IMR-90 (cell line): Measurements from ENCODE around the gene ROBO1. TPM values are rescaled to one million over a fixed set of nuclear protein-coding genes. Genes with fewer than 3 reads are reported as not detected.
"Not testable (repeated sequence)": the region's sequence is repeated elsewhere in the genome, so short reads cannot be mapped to it uniquely, and the experiment has no call there.

Experiments used
- ATAC-seq: fragments of 200-7000 bp; cut with Tn5 transposase; 2 replicates; pipeline ENCODE4 v1.9.1; 2020; ENCODE audit warnings: low read depth, mild to moderate bottlenecking, moderate library complexity
- BruUV-seq: library from RNA; stranded (reverse); fragments of 400-500 nt; replicated peaks from 2 replicates; lab custom pipeline; 2021; lab: Mats Ljungman, UMichigan
- CTCF ChIA-PET: fragments of 300-600 bp; formaldehyde crosslinking; extraction: SDS; loops from one replicate; lab custom pipeline; 2021; ENCODE audit warnings: antibody characterized with exemption; lab: Yijun Ruan, JAX
- POLR2A ChIA-PET: fragments of 300-600 bp; sonication (Branson Sonifier 250); formaldehyde crosslinking; loops from one replicate; lab custom pipeline; 2022; ENCODE audit warnings: antibody characterized with exemption; ENCODE audit not compliant: unreplicated experiment; lab: Charles Lee
- DNase-seq: peaks from one replicate; pipeline ENCODE4 v3.0.0; 2013
- H2AFZ ChIP-seq: replicated peaks from 2 replicates; pipeline ENCODE3; 2013; ENCODE audit warnings: low read length, mild to moderate bottlenecking; ENCODE audit not compliant: poor library complexity
- H2AK5ac ChIP-seq: 2 replicates; pipeline ENCODE4 v1.6.1; 2013; ENCODE audit warnings: low read depth, low read length, inconsistent platforms
- H2AK9ac ChIP-seq: replicated peaks from 2 replicates; pipeline ENCODE3; 2013; ENCODE audit warnings: mild to moderate bottlenecking, low read depth, low read length, moderate library complexity; ENCODE audit not compliant: poor library complexity
- H2BK120ac ChIP-seq: 2 replicates; pipeline ENCODE4 v1.6.1; 2013; ENCODE audit warnings: low read depth, low read length, inconsistent platforms
- H2BK15ac ChIP-seq: 3 replicates; pipeline ENCODE4 v1.6.1; 2013; ENCODE audit warnings: low read depth, low read length, inconsistent platforms
- H2BK20ac ChIP-seq: 2 replicates; pipeline ENCODE4 v1.6.1; 2013; ENCODE audit warnings: low read depth, mild to moderate bottlenecking, inconsistent platforms, low read length, moderate library complexity
- H2BK5ac ChIP-seq: 2 replicates; pipeline ENCODE4 v1.6.1; 2013; ENCODE audit warnings: mild to moderate bottlenecking, low read depth, low read length, inconsistent platforms; ENCODE audit not compliant: poor library complexity, severe bottlenecking
- H3K14ac ChIP-seq: replicated peaks from 2 replicates; pipeline ENCODE4 v1.6.1; 2013; ENCODE audit warnings: low read depth, low read length, inconsistent platforms
- H3K18ac ChIP-seq: 2 replicates; pipeline ENCODE4 v1.6.1; 2013; ENCODE audit warnings: low read depth, low read length, control low read depth
- H3K23ac ChIP-seq: 2 replicates; pipeline ENCODE4 v1.6.1; 2013; ENCODE audit warnings: low read depth, low read length, inconsistent platforms
- H3K27ac ChIP-seq: 2 replicates; pipeline ENCODE4 v1.5.1; 2013; ENCODE audit warnings: mild to moderate bottlenecking, control low read depth, low read length; ENCODE audit not compliant: insufficient read depth
- H3K27me3 ChIP-seq: 2 replicates; pipeline ENCODE4 v1.6.1; 2013; ENCODE audit warnings: low read length; ENCODE audit not compliant: control insufficient read depth, insufficient read depth
- H3K36me3 ChIP-seq: 2 replicates; pipeline ENCODE4 v1.6.1; 2013; ENCODE audit warnings: low read length, mixed read lengths; ENCODE audit not compliant: control insufficient read depth, insufficient read depth
- H3K4ac ChIP-seq: 2 replicates; pipeline ENCODE4 v1.6.1; 2013; ENCODE audit warnings: low read depth, low read length, inconsistent platforms
- H3K4me1 ChIP-seq: 2 replicates; pipeline ENCODE4 v1.6.1; 2013; ENCODE audit warnings: low read length, mixed read lengths; ENCODE audit not compliant: control insufficient read depth, insufficient read depth
- H3K4me2 ChIP-seq: 2 replicates; pipeline ENCODE4 v1.6.1; 2013; ENCODE audit warnings: low read depth, mild to moderate bottlenecking, control low read depth, low read length, moderate library complexity
- H3K4me3 ChIP-seq: 2 replicates; pipeline ENCODE4 v1.5.1; 2013; ENCODE audit warnings: low read depth, mild to moderate bottlenecking, control low read depth, low read length, moderate library complexity; ENCODE audit not compliant: insufficient read depth
- H3K56ac ChIP-seq: 2 replicates; pipeline ENCODE4 v1.6.1; 2013; ENCODE audit warnings: low read length, inconsistent platforms; ENCODE audit not compliant: insufficient read depth; ENCODE audit errors: extremely low read depth
- H3K79me1 ChIP-seq, 2 experiments: 2 replicates each; pipeline ENCODE4 v1.6.1; 2013; ENCODE audit warnings: low read length in 2 of 2, inconsistent platforms in 1 of 2, low read depth in 1 of 2
- H3K9ac ChIP-seq: 2 replicates; pipeline ENCODE4 v1.6.1; 2013; ENCODE audit warnings: low read depth, low read length, control low read depth
- H3K9me1 ChIP-seq: 2 replicates; pipeline ENCODE4 v1.6.1; 2013; ENCODE audit warnings: low read length, inconsistent platforms; ENCODE audit not compliant: insufficient read depth
- H3K9me3 ChIP-seq: 2 replicates; pipeline ENCODE4 v1.6.1; 2013; ENCODE audit warnings: low read length; ENCODE audit not compliant: control insufficient read depth, insufficient read depth
- H4K20me1 ChIP-seq: 2 replicates; pipeline ENCODE4 v1.6.1; 2013; ENCODE audit warnings: low read length, inconsistent platforms; ENCODE audit not compliant: insufficient read depth
- H4K5ac ChIP-seq: 2 replicates; pipeline ENCODE4 v1.6.1; 2013; ENCODE audit warnings: mild to moderate bottlenecking, low read depth, low read length, control low read depth
- H4K8ac ChIP-seq, 2 experiments: 2 replicates each; pipeline ENCODE4 v1.6.1; 2013; ENCODE audit warnings: low read depth in 2 of 2, low read length in 2 of 2, control low read depth in 1 of 2, inconsistent platforms in 1 of 2
- H4K91ac ChIP-seq: 2 replicates; pipeline ENCODE4 v1.6.1; 2013; ENCODE audit warnings: low read depth, low read length, inconsistent platforms; ENCODE audit not compliant: insufficient read depth
- WGBS, 2 experiments: methylation state at CpG; one replicate each; pipeline versions ENCODE4 v1.1.5 to v1.1.7; 2013; ENCODE audit warnings: missing lambda C conversion rate in 2 of 2; ENCODE audit not compliant: insufficient read length in 1 of 2; ENCODE audit errors: extremely low coverage in 2 of 2; 5-methylcytosine and 5-hydroxymethylcytosine counted together
- dilution Hi-C: fragments of 300-500 bp; cut with HindIII; formaldehyde crosslinking; loops from one replicate; pipeline ENCODE4 v1.14.3; 2018; ENCODE audit warnings: low sequenced_read_pairs; ENCODE audit not compliant: unreplicated experiment
- in situ Hi-C: fragments of 300-500 bp; cut with MboI; formaldehyde crosslinking; loops from 3 replicates; pipeline ENCODE4 v1.14.3; 2019; ENCODE audit warnings: low sequenced_read_pairs, inconsistent platforms, mixed read lengths
- intact Hi-C: fragments of 100-400 bp; cut with micrococcal nuclease; formaldehyde crosslinking; loops from 2 replicates; pipeline ENCODE4 v1.10.0; 2022
- polyA plus RNA-seq, 3 experiments: library from polyadenylated mRNA; depleted of rRNA; stranded (reverse); fragments of >200 nt; gene quantifications; 2 replicates each; pipeline ENCODE4 v1.2.3, GENCODE V29; 2012; ENCODE audit warnings: low replicate concordance in 1 of 3
- total RNA-seq: library from RNA; depleted of rRNA; stranded (reverse); fragments of >200 nt; gene quantifications from 2 replicates; pipeline ENCODE4 v1.2.3, GENCODE V29; 2012

The ROBO1 gene
- total and polyA plus RNA-seq, 2 of the 4 experiments (the other 2 are of a cell fraction) = 24.1 to 53.9 TPM

GRCh38 chr3:78724364-78724763 is 1043.4 kb downstream of the ROBO1 start:
- H3K56ac ChIP-seq, H3K27ac ChIP-seq, POLR2A ChIA-PET, H3K9ac ChIP-seq, in situ Hi-C loops, H2BK20ac ChIP-seq, H4K20me1 ChIP-seq, H3K27me3 ChIP-seq, intact Hi-C loops, H3K23ac ChIP-seq, dilution Hi-C loops, H4K5ac ChIP-seq, H3K36me3 ChIP-seq, H3K18ac ChIP-seq, H3K9me1 ChIP-seq, H4K91ac ChIP-seq, H3K4ac ChIP-seq, H3K9me3 ChIP-seq, H2AK9ac ChIP-seq, H2AK5ac ChIP-seq, ATAC-seq, H2BK15ac ChIP-seq, H2BK5ac ChIP-seq, H3K14ac ChIP-seq, H4K8ac ChIP-seq, H2BK120ac ChIP-seq, DNase-seq, BruUV-seq, H3K79me1 ChIP-seq, H3K4me2 ChIP-seq, H3K4me1 ChIP-seq, H3K4me3 ChIP-seq, H2AFZ ChIP-seq: not testable (repeated sequence)
- WGBS, 2 experiments = no CpG with 5 or more reads among the region's 5 CpGs
- CTCF ChIA-PET = interaction anchor here (0.6 kb wide), 1 partner anchor 395 kb away, joined by 4 read pairs; no protein-coding TSS in a partner anchor
